Mesodermal cell (in vitro differentiated cells): Measurements from ENCODE around the gene SLC39A8.

Experiments
- H3K27ac ChIP-seq: 2 replicates; pipeline ENCODE4 v1.7.0; 2013; ENCODE audit warnings: mild to moderate bottlenecking, low read depth, low read length, moderate library complexity; ENCODE audit not compliant: severe bottlenecking
- H3K36me3 ChIP-seq: 2 replicates; pipeline ENCODE4 v1.7.1; 2013; ENCODE audit warnings: mild to moderate bottlenecking, low read length, moderate library complexity; ENCODE audit not compliant: control insufficient read depth, insufficient read depth
- H3K4me1 ChIP-seq: one replicate; pipeline ENCODE4 v1.7.1; 2013; ENCODE audit warnings: mild to moderate bottlenecking, low read length; ENCODE audit not compliant: insufficient read depth, control insufficient read depth, poor library complexity, severe bottlenecking
- H3K4me3 ChIP-seq: 2 replicates; pipeline ENCODE4 v1.7.0; 2013; ENCODE audit warnings: low read length, control low read depth, mild to moderate bottlenecking; ENCODE audit not compliant: insufficient read depth, poor library complexity, severe bottlenecking; ENCODE audit errors: extremely low read depth
- H3K9me3 ChIP-seq: 2 replicates; pipeline ENCODE4 v1.7.1; 2013; ENCODE audit warnings: mild to moderate bottlenecking, low read length, moderate library complexity; ENCODE audit not compliant: control insufficient read depth
- WGBS, 2 experiments: methylation state at CpG; one replicate each; pipeline ENCODE4 v1.1.5; 2013; ENCODE audit warnings: missing lambda C conversion rate in 2 of 2; ENCODE audit not compliant: insufficient coverage in 2 of 2; 5-methylcytosine and 5-hydroxymethylcytosine counted together

SLC39A8 gene

DNA sequence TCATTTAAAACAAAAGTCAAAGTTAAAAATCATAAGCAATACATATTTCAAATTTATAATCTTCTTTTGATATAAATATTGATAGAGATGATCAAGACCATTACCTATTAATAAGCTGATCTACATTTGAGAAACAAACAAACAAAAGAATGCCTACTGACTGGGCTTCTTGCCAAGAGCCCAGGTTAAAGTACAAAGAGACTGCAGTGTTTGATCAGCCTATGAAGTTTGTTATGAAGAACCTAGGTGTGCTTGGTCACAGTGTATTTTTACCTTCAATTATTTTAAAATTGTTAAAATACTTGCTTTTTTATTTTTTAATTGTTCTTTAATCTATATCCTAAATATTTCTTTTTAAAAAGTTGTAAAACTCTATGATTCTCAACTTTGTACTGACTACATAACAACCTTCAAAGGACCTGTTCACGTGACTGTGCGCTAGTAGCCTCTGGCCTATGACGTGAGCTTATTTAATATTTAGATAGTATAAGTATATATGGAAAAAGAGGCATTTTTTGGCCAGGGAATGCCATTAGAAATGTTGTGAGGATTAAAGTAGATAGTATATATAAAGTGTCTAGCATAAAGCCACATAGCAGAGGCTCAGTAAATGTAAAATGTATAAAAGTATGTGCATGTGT, 11.4 kb upstream of the SLC39A8 start:
- Histone ChIP-seq H3K36me3 (no peaks in the 10 kb centered on the region), H3K27ac (no peak overlapping the region), H3K9me3 (no peaks in the 10 kb centered on the region), H3K4me1 (no peaks in the 10 kb centered on the region), H3K4me3 (no peak overlapping the region)
- WGBS, 2 experiments = no CpG with 5 or more reads among the region's 3 CpGs

DNA sequence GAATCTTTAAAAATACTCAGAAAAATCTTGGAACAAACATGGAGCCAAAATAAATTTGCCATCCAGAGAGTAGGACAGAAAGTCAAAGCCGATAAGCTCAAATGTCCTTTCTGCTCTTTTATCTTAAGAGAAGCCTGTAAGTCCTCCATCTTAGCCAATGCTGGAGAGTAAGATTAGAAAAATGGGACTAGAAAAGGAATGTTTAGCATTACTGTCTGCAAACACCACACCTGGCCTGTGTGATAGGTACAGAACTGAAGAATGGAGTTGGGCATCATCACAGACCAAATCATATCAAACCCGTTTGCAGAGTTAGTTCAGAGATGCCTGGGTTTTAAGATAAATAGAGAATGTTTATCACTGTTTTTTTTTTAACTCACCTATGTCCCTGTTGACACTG, 10.5 kb upstream of the SLC39A8 start:
- H3K4me3 ChIP-seq = no peak overlapping the region
- no peaks in the 10 kb centered on the region for H3K4me1 ChIP-seq
- 86 to 91% methylated on average over 1 of the region's 2 CpGs for WGBS, 2 experiments
- H3K27ac ChIP-seq = no peak overlapping the region
- no peaks in the 10 kb centered on the region for H3K9me3 ChIP-seq
- no peaks in the 10 kb centered on the region for H3K36me3 ChIP-seq

DNA sequence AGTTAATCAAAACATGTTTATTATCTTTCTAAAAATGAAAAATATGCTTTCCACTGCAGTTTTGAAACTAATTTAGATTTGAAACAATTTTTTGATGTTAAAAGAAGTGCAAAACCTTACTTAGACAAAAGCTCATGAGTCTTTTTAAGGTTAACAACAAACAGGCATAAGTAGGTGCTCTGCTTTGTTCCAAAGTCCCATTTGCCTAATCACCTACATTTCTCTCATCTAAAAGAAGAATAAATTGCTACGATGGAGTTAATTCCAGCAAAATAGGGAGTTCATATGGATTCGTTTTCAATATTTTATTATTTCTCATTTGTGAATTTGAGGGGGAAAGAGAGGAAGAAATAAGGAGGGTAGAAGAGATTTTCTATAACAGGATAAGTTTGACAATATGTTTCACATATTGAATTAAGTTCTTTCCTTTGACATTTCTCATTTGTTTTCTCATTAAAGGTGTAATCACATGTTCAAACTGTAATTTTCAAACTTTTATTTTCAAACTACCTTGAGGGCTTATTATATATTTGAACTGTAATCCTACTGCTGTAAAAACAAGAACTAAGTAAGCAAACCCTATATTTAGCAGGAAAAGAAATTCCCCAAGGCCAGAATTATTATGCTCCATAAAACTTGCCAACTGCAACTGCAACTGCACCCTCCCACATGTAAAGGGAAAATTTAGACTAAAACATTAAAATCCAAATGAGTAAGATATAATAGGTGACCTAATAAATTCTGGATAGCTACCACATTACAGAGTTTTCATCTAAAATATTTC, 9.6 kb upstream of the SLC39A8 start:
- Histone ChIP-seq H3K9me3 (no peaks in the 10 kb centered on the region), H3K27ac (no peak overlapping the region), H3K4me3 (no peak overlapping the region), H3K4me1 (no peaks in the 10 kb centered on the region), H3K36me3 (no peaks in the 10 kb centered on the region)
- WGBS, 2 experiments = no CpG with 5 or more reads among the region's 2 CpGs

DNA sequence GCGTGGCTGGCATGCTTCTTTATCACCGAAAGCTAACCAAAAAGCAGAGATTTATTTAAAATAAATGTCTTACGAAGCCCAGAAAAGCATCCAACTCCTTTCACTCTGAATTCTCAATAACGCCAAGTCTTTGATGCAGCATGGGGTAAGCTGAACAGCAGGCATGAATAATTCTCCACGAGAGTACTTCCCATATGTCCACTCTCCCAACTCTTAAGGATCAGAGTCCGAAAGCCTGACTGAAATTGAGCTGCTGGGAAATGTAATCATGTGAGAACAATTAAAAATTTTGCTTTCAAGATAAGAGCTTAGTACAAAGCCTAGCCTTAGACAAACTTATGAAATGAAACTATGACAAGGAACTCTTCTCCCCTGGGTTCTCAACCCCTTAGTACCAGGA, 7.5 kb upstream of the SLC39A8 start:
- 60% methylated on average over 1 of the region's 6 CpGs; no CpG with 5 or more reads in 1 of the 2 experiments for WGBS, 2 experiments
- Histone ChIP-seq H3K4me1 (no peaks in the 10 kb centered on the region), H3K9me3 (no peaks in the 10 kb centered on the region), H3K4me3 (no peak overlapping the region), H3K36me3 (no peaks in the 10 kb centered on the region), H3K27ac (no peak overlapping the region)

DNA sequence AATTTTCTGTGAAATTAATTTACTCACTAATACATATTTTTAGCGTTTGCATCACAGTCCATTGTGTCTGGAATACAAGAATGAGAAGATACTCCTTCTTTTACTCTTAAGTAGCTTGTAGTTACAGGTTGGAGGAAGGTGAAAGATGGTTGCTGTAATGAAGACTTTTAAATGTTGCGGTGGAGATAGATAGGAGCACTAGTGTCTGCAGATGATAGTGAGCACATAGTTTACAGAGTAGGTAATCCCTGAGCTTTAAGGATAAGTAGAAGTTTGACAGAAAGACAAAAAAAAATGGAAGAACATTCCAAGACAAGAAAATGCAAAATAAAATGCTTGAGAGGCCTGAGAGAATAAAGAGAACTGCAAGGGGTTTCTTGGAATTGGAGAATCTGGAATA, 5.4 kb upstream of the SLC39A8 start:
- H3K27ac ChIP-seq = no peak overlapping the region
- 83 to 100% methylated on average over 1 of the region's 2 CpGs for WGBS, 2 experiments
- no peaks in the 10 kb centered on the region for H3K36me3 ChIP-seq
- H3K4me1 ChIP-seq = no peaks in the 10 kb centered on the region
- no peaks in the 10 kb centered on the region for H3K9me3 ChIP-seq
- H3K4me3 ChIP-seq = no peak overlapping the region

DNA sequence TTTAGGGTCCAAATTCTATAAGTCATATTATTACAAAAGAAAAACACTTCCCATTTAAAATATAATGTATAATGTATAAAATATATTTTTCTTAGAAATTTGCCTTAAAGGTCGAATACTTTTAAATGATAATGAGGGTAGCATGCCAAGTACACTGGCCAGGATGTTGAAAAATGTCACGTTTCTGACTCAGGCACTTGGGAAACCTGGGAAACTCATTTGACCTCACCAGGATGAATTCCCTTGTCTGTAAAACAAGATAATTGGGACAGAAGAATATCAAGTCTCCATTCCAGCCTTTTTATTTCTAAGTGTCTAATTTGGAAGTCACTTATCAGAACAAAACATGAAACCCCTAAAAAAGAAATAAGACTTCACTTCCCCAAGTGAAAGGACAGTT, 3.4 kb upstream of the SLC39A8 start:
- WGBS, 2 experiments = 80 to 100% methylated on average over 1 to 2 of the region's 2 CpGs
- H3K27ac ChIP-seq = no peak overlapping the region
- H3K4me1 ChIP-seq = no peaks in the 10 kb centered on the region
- H3K9me3 ChIP-seq = no peaks in the 10 kb centered on the region
- no peak overlapping the region for H3K4me3 ChIP-seq
- no peaks in the 10 kb centered on the region for H3K36me3 ChIP-seq

DNA sequence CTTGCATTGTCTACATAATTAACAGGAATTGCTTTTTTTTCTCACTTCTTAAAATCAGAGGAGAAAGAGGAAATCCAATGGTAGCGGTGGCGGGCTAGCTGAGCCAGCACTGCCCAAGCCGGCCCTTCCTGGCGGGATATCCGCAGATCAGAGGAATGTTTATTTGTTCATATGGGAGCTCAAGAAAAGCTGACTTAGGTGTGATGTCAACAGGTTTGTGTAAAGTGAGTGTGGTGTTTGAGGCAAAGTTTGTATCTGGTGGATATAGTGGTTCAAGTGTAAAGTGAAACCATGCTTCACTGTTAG, 466 bp upstream of the SLC39A8 start:
- Histone ChIP-seq H3K9me3 (no peaks in the 10 kb centered on the region), H3K36me3 (no peaks in the 10 kb centered on the region), H3K4me3 (peak overlapping the region; percentile 51), H3K27ac (no peak overlapping the region), H3K4me1 (peaks cover 9% of the 10 kb centered on the region)
- 22 to 53% methylated on average over 5 of the region's 5 CpGs for WGBS, 2 experiments

DNA sequence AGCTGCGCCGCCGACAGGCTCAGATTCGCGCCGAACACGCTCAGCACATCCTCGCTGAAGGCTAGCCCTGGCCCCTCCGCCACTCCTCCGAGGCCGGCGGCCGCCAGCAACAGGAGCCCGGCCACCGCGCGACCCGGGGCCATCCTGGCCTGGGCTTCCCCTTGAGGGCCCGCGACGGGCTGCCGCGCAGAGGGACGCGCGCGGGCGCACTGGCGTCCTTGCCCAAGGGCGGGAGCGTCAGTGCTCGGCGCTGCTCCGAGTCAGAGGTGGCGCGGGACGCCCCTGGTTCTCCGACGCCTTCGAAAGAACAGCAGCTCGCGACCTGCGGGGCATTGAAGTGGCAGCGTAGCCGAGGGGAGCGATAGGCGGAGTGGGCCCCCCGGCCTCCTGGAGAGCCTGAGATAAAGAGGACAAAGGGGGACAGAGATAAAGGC, 745 bp downstream of the SLC39A8 start:
- Histone ChIP-seq H3K27ac (peak overlapping the region; percentile 57), H3K36me3 (no peaks in the 10 kb centered on the region), H3K4me1 (peaks cover 9% of the 10 kb centered on the region), H3K9me3 (no peaks in the 10 kb centered on the region), H3K4me3 (peak overlapping the region; percentile 51)
- WGBS, 2 experiments = 0% methylated on average over 24 to 42 of the region's 48 CpGs

DNA sequence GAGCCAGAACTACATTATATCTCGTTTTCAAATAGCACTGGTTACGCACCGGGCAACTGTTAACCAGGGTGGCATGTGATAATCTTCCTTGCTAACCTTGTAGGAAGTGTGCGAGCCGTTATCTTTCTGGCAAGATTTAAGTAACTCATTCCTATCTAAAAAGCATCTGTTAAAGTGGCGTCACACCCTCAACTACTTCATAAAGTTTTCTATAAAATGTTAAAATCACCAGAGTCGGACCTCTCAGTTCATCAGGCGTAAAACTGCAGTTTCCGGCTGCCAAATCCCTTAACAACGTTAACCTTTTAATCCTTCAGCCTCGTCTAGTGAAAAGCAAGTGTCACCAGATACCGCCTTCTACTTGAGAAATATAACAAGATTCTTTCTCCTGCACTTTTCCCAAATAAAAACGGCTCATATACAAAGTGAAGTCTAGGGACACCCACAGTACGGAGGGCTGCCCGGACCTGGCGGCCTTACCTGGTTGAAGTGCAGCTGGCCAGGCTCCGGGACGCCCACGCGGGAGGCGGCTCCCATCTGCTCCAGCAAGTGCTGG, 1.2 kb downstream of the SLC39A8 start:
- 2% methylated on average over 16 of the region's 21 CpGs for WGBS, 2 experiments
- Histone ChIP-seq H3K36me3 (no peaks in the 10 kb centered on the region), H3K4me1 (peaks cover 9% of the 10 kb centered on the region), H3K27ac (no peak overlapping the region), H3K9me3 (no peaks in the 10 kb centered on the region), H3K4me3 (peak overlapping the region; percentile 51)

DNA sequence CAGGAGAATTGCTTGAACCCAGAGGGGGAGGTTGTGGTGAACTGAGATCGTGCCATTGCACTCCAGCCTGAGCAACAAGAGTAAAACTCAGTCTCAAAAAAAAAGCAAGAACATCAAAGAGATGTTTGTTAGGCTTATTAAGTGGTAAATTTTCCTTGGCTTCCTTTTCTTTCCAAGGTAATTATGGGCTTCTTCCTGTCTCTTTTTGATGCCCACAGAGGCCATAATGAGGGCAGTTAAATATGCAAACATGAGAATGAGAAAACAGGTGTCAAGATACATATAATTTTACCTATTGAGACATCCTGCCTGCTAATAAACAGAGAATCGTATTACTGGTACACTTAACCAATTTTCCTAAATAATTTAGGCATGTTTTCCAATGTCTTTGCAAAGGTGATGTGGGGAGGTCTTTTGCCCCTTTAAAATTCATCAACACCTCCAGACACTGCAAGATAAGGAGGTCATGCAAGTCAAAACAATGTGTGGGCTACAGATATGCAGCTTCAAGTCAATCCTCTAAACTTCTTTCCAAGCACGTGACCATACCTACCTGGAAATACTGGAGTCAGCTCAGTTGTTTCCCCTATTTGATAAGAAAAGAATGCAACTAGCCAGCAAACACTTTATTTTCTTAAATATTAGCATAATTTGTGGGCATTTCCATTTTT, 2.7 kb downstream of the SLC39A8 start:
- Histone ChIP-seq H3K36me3 (no peaks in the 10 kb centered on the region), H3K4me1 (peaks cover 9% of the 10 kb centered on the region), H3K27ac (no peak overlapping the region), H3K4me3 (peak overlapping the region; percentile 51), H3K9me3 (no peaks in the 10 kb centered on the region)
- 38% methylated on average over 1 of the region's 3 CpGs; no CpG with 5 or more reads in 1 of the 2 experiments for WGBS, 2 experiments
